HG03342 (cell line): ENCODE data around the gene IGFBP5.

Experiments used
- ATAC-seq: cut with Tn5 transposase; IDR thresholded peaks from one replicate; pipeline ENCODE4 v1.9.1; 2021; ENCODE audit warnings: mild to moderate bottlenecking, moderate library complexity; ENCODE audit not compliant: unreplicated experiment

IGFBP5 gene

GRCh38 chr2:216695401-216695821 is at the start of gene IGFBP5:
Gene IGFBP5 (minus strand): TSS chr2:216695549. CDS start chr2:216694775, 774 bp downstream.
- no peak for ATAC-seq

- no peak for ATAC-seq
These were observed 48.4 kb upstream of the IGFBP5 start for GRCh38 chr2:216743781-216744180.

GRCh38 chr2:216742411-216742810 is 47.1 kb upstream of the IGFBP5 start:
- ATAC-seq, result no peak

- no peak for ATAC-seq
These were observed 45.9 kb upstream of the IGFBP5 start for GRCh38 chr2:216741223-216741593.

GRCh38 chr2:216740557-216741222 is 45.3 kb upstream of the IGFBP5 start:
- ATAC-seq, result no peak

- no peak for ATAC-seq
These were observed 43.7 kb upstream of the IGFBP5 start for GRCh38 chr2:216739035-216739434.

- ATAC-seq, result no peak
These were observed 42.3 kb upstream of the IGFBP5 start for GRCh38 chr2:216737676-216738075.

- no peak for ATAC-seq
These were observed 41.0 kb upstream of the IGFBP5 start for GRCh38 chr2:216736326-216736725.

- no peak for ATAC-seq
These were observed 40.3 kb upstream of the IGFBP5 start for GRCh38 chr2:216735668-216736067.

GRCh38 chr2:216735086-216735485 is 39.7 kb upstream of the IGFBP5 start:
- no peak for ATAC-seq

- ATAC-seq, result no peak
These were observed 37.7 kb upstream of the IGFBP5 start for GRCh38 chr2:216733046-216733445.

GRCh38 chr2:216732334-216732733 is 37.0 kb upstream of the IGFBP5 start:
- ATAC-seq, result no peak

- ATAC-seq, result no peak
These were observed 36.1 kb upstream of the IGFBP5 start for GRCh38 chr2:216731465-216731864.

- ATAC-seq, result no peak
These were observed 35.5 kb upstream of the IGFBP5 start for GRCh38 chr2:216730871-216731270.

GRCh38 chr2:216727346-216728122 is 32.2 kb upstream of the IGFBP5 start:
- no peak for ATAC-seq

GRCh38 chr2:216724190-216724589 is 28.8 kb upstream of the IGFBP5 start:
- ATAC-seq, result no peak

GRCh38 chr2:216721141-216721540 is 25.8 kb upstream of the IGFBP5 start:
- ATAC-seq, result no peak

- ATAC-seq, result no peak
These were observed 25.4 kb upstream of the IGFBP5 start for GRCh38 chr2:216720722-216721121.

- no peak for ATAC-seq
These were observed 22.7 kb upstream of the IGFBP5 start for GRCh38 chr2:216717907-216718615.

- no peak for ATAC-seq
These were observed 22.1 kb upstream of the IGFBP5 start for GRCh38 chr2:216717491-216717901.

- ATAC-seq, result no peak
These were observed 20.8 kb upstream of the IGFBP5 start for GRCh38 chr2:216716109-216716508.
